Activated T-cell treated with anti-CD3 and anti-CD28 coated beads for 4 hours (primary cell): ENCODE data around the gene CADM2.
"Not testable (repeated sequence)": the region's sequence is repeated elsewhere in the genome, so short reads cannot be mapped to it uniquely, and the experiment has no call there.

Source experiments
- DNase-seq: peaks from one replicate; pipeline ENCODE4 v3.0.0-alpha.2; 2020

The CADM2 gene

DNA sequence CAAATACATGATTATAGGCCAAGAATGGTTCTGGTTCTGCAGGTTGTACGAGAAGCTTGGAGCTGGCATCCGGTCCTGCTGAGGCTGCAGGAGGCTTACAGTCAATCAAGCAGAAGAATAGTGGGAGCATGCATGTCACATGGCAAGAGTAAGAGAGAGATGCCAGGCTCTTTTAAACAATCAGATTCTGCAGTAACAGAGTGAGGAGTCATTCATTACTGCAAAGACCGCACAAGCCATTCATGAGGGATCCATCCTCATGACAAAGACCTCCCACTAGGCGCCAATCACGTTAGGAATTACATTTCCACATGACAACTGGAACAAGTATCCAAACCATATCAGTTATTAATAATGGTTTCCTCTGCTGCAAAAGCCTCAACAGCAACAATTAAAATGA is 536.8 kb downstream of the CADM2 start:
- no peak for DNase-seq

DNA sequence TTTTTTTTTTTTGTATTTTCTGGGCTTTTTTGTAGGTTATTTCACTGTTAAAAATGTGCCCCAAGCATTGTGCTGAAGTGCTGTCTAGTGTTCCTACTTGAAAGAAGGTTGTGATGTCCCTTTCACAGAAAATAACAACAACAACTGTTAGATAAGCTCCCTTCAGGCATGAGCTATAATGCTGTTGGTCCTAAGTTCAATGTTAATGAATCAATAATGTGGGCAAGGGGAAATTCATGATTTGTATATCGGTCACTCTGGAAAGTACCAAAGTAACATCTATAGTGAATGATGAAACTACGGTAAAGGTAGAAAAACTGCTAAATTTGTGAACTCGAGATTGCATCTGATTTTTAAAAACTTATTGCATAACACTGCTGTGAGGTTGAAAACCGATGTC is 539.4 kb downstream of the CADM2 start:
- DNase-seq = no peak

- DNase-seq = no peak
These were observed 543.5 kb downstream of the CADM2 start for GRCh38 chr3:85502148-85502875.

- not testable (repeated sequence) for DNase-seq
These were observed 545.5 kb downstream of the CADM2 start for GRCh38 chr3:85504129-85504784.

DNA sequence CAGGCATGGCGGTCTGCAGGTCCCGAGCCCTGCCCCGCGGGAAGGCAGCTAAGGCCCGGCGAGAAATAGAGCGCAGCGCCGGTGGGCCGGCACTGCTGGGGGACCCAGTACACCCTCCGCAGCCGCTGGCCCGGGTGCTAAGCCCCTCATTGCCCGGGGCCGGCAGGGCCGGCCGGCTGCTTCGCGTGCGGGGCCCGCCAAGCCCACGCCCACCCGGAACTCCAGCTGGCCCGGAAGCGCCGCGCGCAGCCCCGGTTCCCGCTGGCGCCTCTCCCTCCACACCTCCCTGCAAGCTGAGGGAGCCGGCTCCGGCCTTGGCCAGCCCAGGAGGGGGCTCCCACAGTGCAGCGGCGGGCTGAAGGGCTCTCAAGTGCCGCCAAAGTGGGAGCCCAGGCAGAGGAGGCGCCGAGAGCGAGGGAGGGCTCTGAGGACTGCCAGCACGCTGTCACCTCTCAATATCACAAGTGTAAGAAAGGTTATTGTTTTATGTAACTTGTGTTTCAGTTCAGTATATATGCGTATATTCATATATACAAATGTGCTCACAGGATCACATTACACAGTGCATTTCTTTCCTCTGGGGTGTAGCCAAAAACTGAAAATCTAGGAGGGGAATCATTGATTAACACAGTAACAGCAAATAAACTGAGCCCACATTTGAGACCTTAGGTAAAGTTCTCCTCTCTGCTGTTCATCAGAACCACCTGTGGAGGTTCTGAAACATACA is 546.2 kb downstream of the CADM2 start:
- not testable (repeated sequence) for DNase-seq

- not testable (repeated sequence) for DNase-seq
These were observed 548.3 kb downstream of the CADM2 start for GRCh38 chr3:85507052-85507451.

- no peak for DNase-seq
These were observed 549.9 kb downstream of the CADM2 start for GRCh38 chr3:85508659-85509058.

DNA sequence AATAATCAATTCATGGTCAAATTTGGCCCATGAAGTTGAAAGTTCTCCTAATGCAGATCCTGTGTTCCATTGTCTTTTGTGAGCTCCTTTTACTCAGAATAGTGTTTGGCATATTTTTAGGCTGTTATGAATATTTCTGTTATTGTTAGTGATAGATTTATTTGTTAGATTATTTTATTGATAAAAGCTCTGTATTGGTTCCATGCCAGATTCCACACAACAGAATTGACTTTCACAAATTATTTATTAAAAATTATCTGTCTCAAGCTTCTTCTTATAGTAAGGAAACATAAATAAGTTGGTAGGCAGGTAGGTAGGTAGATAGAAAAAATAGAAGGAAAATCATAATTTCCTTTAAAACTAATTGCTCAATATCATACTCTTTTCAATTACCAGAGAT is 557.4 kb downstream of the CADM2 start:
- DNase-seq = no peak

- no peak for DNase-seq
These were observed 565.3 kb downstream of the CADM2 start for GRCh38 chr3:85524104-85524503.

GRCh38 chr3:85525264-85525663 is 566.5 kb downstream of the CADM2 start:
- DNase-seq = no peak

- no peak for DNase-seq
These were observed 574.8 kb downstream of the CADM2 start for GRCh38 chr3:85533586-85533985.

- no peak for DNase-seq
These were observed 576.7 kb downstream of the CADM2 start for GRCh38 chr3:85535517-85535916.

DNA sequence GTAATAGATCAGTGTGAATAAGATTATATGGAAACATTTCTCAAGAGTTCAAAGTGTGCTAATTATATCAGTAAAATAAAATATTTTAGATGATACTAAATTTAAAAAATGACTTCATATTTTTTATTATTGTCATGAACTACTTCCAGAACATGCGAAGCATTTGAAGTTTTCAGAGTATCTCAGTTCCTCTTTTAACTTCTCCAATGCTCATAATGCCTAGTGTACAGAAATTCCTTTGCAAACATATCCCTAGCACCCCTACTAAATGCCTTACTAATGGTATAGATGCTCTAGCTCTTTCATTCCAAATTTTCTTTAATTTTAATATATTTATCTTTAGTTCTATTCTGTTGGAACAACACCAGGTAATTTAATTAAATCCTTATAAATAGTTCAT is 580.4 kb downstream of the CADM2 start:
- DNase-seq = no peak

DNA sequence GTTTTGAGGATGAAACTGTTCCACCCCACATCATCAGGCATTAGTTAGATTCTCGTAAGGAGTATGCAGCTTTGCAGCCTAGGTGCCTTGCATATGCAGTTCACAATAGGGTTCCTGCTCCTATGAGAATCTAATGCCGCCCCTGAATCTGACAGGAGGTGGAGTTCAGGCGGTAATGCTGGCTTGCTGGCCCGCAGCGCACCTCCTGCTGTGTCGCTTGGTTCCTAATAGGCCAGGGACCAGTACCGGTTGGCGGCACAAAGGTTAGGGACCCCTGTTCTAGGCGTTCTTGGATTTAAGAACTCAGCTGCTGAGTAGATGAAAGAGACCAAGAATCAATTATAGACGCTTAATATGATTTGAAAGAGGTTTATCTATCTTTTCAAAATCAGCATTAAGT is 595.4 kb downstream of the CADM2 start:
- DNase-seq = no peak

DNA sequence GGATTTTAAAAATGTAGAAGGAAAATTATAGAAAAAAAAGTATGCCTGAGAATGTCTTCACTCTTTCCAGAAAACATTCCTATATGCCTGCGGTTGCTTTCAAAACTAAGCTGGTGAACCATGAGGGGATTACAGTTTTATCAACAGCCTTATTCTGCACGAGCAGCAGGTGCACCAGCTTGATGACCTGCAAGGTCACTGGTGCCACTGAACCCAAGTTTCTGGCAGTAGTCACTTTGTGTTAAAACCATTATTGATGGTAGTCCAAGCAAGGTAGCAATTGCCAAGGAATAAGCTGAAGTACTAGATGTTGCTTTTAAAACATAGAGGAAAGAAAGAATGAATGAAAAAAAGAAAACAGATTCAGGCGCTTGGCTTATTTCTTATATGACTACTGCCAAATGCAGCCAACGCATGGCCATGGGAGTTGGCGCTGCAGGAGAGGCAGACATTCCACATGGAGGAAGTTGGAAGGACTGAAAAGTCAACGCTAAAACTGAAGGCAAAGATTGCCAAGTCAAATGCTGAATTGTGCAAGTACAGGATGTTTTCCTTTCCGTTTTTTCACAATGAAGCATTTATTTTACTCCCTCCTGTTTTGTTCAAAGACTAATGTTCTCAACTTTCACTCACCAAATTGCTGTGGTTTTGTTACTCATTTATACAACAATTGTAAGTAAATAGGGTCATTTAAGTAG is 601.4 kb downstream of the CADM2 start:
- no peak for DNase-seq

- no peak for DNase-seq
These were observed 608.4 kb downstream of the CADM2 start for GRCh38 chr3:85567071-85567676.

- no peak for DNase-seq
These were observed 612.0 kb downstream of the CADM2 start for GRCh38 chr3:85570819-85571218.

GRCh38 chr3:85571835-85572234 is 613.0 kb downstream of the CADM2 start:
- DNase-seq = no peak

DNA sequence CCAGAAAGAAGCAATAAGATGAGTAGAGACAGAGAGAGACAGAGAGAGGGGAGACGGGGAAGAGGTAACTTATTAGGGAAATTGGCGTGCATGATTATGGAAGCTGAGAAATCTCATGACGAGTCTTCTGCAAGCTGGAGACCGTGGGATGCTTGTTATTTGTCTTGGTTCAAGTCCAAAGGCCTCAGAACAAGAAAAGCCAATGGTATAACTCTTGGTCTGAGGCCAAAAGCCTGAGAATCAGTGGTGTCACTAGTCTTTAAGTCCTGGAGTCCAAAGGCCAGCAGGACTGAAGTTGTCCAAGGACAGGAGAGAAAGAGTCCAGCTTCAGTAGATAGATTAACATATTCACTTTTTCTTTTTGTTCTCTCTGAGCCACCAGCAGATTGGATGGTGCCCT is 613.6 kb downstream of the CADM2 start:
- DNase-seq = no peak

DNA sequence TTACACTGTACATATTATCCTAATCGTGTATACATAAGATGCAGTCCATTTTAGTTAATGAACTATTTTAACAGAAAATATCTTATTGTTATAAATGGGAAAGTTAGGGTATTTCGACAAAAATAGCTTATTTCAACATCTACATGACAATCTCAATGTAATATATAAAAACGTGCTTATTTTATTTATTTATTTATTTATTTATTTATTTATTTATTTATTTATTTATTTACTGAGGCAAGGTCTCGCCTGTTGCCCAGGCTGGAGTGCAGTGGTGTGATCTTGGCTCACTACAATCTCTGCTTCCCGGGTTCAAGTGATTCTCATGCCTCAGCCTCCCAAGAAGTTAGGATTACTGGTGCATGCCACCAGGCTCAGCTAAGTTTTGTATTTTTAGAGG is 614.2 kb downstream of the CADM2 start:
- DNase-seq = no peak

DNA sequence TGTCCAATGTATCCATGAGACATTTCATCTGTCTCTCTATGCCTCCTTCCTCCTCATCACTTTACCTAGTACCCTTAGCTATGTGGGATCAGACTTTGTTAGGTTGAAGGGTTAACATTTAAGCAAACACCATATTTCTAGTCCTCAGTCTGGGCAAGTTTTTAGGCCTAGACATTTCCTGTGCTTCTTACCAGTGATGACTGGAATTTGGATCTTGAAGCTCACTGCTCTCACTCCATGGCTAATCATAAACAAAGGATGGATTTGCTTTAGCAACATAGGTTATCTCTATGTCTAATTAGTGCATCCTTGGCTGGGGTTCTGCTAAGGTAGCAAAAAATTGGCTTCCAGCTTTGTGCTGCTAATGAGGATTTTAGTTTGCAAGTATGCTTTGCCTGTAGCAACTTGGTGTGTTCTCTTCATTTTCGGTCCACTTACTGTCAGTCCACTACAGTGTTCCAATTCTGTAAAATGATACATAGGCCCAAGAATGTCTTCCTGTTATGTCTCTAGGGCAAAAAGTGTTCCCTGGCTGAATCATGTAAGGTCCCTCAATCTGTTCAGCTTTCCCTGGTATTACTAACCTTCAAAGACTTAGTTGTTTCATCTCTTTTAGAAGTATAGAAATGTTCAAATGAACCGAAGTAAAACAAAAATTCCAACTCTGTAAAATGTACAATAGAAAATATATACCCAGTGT is 615.4 kb downstream of the CADM2 start:
- no peak for DNase-seq

- peak; percentile 16 for DNase-seq
These were observed 617.4 kb downstream of the CADM2 start for GRCh38 chr3:85576091-85576690.
